Astrocyte of the cerebellum (primary cell): ENCODE results near the gene CYP27C1.
"Not testable (repeated sequence)": the region's sequence is repeated elsewhere in the genome, so short reads cannot be mapped to it uniquely, and the experiment has no call there.

Experiments used
- DNase-seq: peaks from one replicate; pipeline ENCODE4 v3.0.0-alpha.2; 2011; ENCODE audit warnings: low read depth
- H3K4me3 ChIP-seq: 2 replicates; pipeline ENCODE4 v1.5.1; 2011; ENCODE audit warnings: mild to moderate bottlenecking, low read depth, low read length, moderate library complexity
- in situ Hi-C: cut with HindIII; loops from 2 replicates; pipeline ENCODE4 v1.10.0; 2017; ENCODE audit warnings: low sequenced_read_pairs
- TF ChIP-seq, protein P1 (sequence below): IDR thresholded peaks from 2 replicates; pipeline ENCODE4 v1.5.1; 2012; ENCODE audit warnings: low read length, low read depth, moderate library complexity, mild to moderate bottlenecking; ENCODE audit errors: missing control alignments

Gene CYP27C1

GRCh38 chr2:127225186-127225960 lies 5.3 kb upstream of the CYP27C1 start:
- DNase-seq = peak; percentile 40
- TF ChIP-seq, protein P1, sequence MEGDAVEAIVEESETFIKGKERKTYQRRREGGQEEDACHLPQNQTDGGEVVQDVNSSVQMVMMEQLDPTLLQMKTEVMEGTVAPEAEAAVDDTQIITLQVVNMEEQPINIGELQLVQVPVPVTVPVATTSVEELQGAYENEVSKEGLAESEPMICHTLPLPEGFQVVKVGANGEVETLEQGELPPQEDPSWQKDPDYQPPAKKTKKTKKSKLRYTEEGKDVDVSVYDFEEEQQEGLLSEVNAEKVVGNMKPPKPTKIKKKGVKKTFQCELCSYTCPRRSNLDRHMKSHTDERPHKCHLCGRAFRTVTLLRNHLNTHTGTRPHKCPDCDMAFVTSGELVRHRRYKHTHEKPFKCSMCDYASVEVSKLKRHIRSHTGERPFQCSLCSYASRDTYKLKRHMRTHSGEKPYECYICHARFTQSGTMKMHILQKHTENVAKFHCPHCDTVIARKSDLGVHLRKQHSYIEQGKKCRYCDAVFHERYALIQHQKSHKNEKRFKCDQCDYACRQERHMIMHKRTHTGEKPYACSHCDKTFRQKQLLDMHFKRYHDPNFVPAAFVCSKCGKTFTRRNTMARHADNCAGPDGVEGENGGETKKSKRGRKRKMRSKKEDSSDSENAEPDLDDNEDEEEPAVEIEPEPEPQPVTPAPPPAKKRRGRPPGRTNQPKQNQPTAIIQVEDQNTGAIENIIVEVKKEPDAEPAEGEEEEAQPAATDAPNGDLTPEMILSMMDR = no peak
- no peak overlapping the region for H3K4me3 ChIP-seq
- in situ Hi-C loops = no loop called here

- DNase-seq, in situ Hi-C loops, H3K4me3 ChIP-seq: not testable (repeated sequence)
Observed at GRCh38 chr2:127224135-127224534, 4.0 kb upstream of the CYP27C1 start.

DNA sequence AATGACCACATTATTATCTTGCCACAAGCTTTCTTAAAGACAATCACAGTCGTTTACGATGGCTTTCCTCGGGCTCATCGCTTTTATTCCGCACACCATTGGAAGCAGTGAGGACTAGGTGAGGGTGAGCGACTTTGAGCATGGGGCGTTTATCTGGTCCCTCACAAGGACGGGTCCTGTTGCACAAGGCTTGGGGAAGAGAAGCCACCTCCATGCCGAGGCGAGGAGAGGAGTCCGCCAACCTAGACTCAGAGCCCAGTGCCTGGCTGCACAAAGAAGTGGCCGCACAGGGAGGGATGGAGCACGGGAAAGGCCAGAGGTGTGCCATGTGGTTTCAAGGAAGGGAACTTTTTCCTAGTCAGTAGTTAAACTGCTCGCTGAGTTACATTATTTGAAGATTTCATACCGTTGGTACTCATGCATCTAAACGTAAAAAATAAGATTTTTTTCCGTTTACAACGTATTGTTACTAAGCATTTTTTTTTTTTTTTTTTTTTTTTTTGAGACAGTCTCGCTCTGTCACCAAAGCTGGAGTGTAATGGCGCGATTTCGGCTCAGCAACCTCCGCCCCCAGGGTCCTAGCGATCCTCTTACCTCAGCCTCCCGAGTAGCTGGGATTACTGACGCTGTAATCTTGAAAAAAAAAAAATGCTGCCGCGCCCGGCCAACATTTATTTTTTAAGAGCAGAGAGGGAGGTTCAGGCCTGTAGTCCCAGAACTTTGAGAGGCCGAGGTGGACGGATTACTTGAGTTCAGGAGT lies 849 bp upstream of the CYP27C1 start:
- no peak for DNase-seq
- in situ Hi-C loops = no loop called here
- peak overlapping the region; percentile 69 for H3K4me3 ChIP-seq
- TF ChIP-seq, protein P1 = no peak

GRCh38 chr2:127219171-127220070 lies 678 bp downstream of the CYP27C1 start:
- DNase-seq = no peak
- H3K4me3 ChIP-seq = peak overlapping the region; percentile 69
- in situ Hi-C loops = no loop called here
- TF ChIP-seq, protein P1 = no peak

DNA sequence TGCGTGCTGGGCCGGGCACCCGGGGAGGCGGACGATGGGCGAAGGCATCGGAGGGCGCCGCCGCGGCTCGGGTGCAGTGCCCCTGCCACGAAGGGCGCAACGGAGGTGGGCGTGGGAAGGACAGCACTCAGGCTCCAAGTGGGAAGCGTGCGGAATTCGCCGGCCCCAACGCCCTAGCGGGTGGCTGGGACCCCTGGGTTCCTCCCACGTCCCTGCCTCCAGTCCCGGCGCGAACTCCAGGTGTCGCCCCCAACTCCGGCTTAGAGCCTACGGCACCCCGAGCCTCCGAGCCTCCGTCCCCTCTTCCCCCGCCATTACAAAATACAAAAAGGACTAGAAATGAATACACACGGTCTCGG lies 1.3 kb downstream of the CYP27C1 start:
- in situ Hi-C loops = no loop called here
- TF ChIP-seq, protein P1 = no peak
- peak overlapping the region; percentile 69 for H3K4me3 ChIP-seq
- no peak for DNase-seq

DNA sequence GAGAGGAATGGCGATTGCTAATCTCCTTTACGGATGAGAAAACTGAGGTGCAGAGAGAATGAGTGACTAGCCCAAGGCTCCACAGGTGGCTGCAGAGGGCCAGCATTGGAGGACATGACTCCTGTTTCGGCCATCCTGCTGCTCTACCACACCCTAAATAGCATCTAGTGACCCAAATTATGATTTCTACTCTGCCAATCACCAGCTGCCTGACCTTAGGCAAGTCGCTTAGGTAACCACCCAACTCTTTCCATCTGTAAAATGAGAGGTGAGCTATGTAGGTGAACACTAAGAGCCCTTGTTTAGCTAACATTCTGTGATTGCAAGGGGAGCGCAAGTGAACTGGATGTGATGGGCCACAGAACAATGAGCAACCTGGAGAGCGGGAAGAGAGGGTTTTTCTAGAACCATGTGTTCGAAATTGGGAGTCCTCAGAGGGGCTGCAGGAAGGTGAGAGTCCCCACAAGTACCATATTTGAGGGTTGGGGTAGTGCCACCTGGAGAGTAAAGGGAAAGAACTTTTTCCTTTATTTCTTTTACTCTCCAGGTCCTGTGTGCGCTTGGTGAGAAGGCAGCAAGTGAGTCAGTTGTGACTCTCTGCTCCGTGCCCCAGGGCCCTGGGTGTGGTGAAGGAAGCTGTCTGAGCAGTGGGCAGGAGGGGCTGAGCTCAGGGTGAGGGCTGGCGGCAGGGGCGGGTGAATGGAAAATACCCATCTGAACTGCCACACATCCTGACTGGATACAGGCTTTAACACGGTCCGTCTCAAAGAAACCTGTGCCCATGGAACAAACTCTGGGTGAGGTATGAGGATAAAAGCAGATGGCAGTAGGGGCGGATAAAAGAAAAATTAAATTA lies 2.4 kb downstream of the CYP27C1 start:
- DNase-seq = no peak
- no peak overlapping the region for H3K4me3 ChIP-seq
- in situ Hi-C loops = no loop called here
- TF ChIP-seq, protein P1 = no peak
